Left renal pelvis (tissue), 4 donors: ENCODE results near the gene DHX40. TPM values are rescaled to one million over a fixed set of nuclear protein-coding genes. Genes with fewer than 3 reads are reported as not detected.

Source experiments
- polyA plus RNA-seq, 4 donors: library from polyadenylated mRNA; unstranded; fragments of 120-200 nt; gene quantifications; one replicate each; pipeline ENCODE4 v1.2.1, GENCODE V29; 2013; ENCODE audit not compliant: insufficient read length in 4 of 4

DHX40 gene
- polyA plus RNA-seq, 4 donors = 56.8 to 98.4 (median 89.2) TPM

Other genes with a start within 250 kb of the DHX40 start
- gene YPEL2, start 234.0 kb upstream of the DHX40 start, polyA plus RNA-seq = 10 to 100 TPM in 3 of 4 donors, 1 to 10 TPM in 1; 8.6 to 35.1 (median 33.0) TPM
- 100 to 1,000 TPM; 217 to 362 (median 294) TPM for gene CLTC, start 54.3 kb downstream of the DHX40 start, polyA plus RNA-seq
- gene PTRH2, start 141.8 kb downstream of the DHX40 start, polyA plus RNA-seq = 10 to 100 TPM; 17.7 to 29.6 (median 22.6) TPM
- gene VMP1, start 142.0 kb downstream of the DHX40 start, polyA plus RNA-seq = 100 to 1,000 TPM in 2 of 4 donors, 10 to 100 TPM in 2; 77.6 to 113 (median 99.2) TPM